H9 (cell line): ENCODE measurements around the gene JMJD8. TPM values are rescaled to one million over a fixed set of nuclear protein-coding genes. Genes with fewer than 3 reads are reported as not detected.
A peak's percentile ranks its signal among the peaks of the same experiment; 100 is the strongest.

Experiments
- DNase-seq: peaks from one replicate; pipeline ENCODE4 v3.0.0-alpha.2; 2017
- H2AFZ ChIP-seq: one replicate; pipeline ENCODE4 v1.6.1; 2013; ENCODE audit warnings: mild to moderate bottlenecking, low read length, control low read depth, moderate library complexity
- H2AK5ac ChIP-seq: 2 replicates; pipeline ENCODE4 v1.6.1; 2013; ENCODE audit warnings: low read length, control low read depth, mixed read lengths; ENCODE audit not compliant: insufficient read length
- H2BK120ac ChIP-seq: one replicate; pipeline ENCODE4 v1.6.1; 2013; ENCODE audit warnings: low read depth, mild to moderate bottlenecking, low read length, control low read depth, inconsistent platforms; ENCODE audit not compliant: poor library complexity, severe bottlenecking
- H2BK12ac ChIP-seq: 2 replicates; pipeline ENCODE4 v1.6.1; 2013; ENCODE audit warnings: low read length, control low read depth, mixed read lengths, low read depth; ENCODE audit not compliant: insufficient read length
- H2BK15ac ChIP-seq: 2 replicates; pipeline ENCODE4 v1.6.1; 2013; ENCODE audit warnings: low read depth, low read length, control low read depth
- H2BK20ac ChIP-seq: one replicate; pipeline ENCODE4 v1.6.1; 2013; ENCODE audit warnings: low read depth, mild to moderate bottlenecking, low read length, control low read depth, inconsistent platforms; ENCODE audit not compliant: poor library complexity, severe bottlenecking
- H2BK5ac ChIP-seq: 2 replicates; pipeline ENCODE4 v1.6.1; 2013; ENCODE audit warnings: low read length, control low read depth, mixed read lengths; ENCODE audit not compliant: insufficient read length
- H3K14ac ChIP-seq: 2 replicates; pipeline ENCODE4 v1.6.1; 2013; ENCODE audit warnings: low read length, control low read depth; ENCODE audit not compliant: insufficient read depth
- H3K18ac ChIP-seq: 2 replicates; pipeline ENCODE4 v1.6.1; 2013; ENCODE audit warnings: low read depth, mild to moderate bottlenecking, mixed read lengths, low read length, control low read depth; ENCODE audit not compliant: insufficient read length
- H3K23ac ChIP-seq: 2 replicates; pipeline ENCODE4 v1.6.1; 2013; ENCODE audit warnings: low read length, control low read depth, mixed read lengths, low read depth; ENCODE audit not compliant: insufficient read length
- H3K23me2 ChIP-seq: 2 replicates; pipeline ENCODE4 v1.6.1; 2013; ENCODE audit warnings: low read depth, mild to moderate bottlenecking, mixed read lengths, low read length, control low read depth; ENCODE audit not compliant: insufficient read length, poor library complexity, severe bottlenecking
- H3K27ac ChIP-seq: 2 replicates; pipeline ENCODE4 v1.5.1; 2013; ENCODE audit warnings: low read length, control low read depth, mixed read lengths, low read depth; ENCODE audit not compliant: insufficient read length
- H3K27me3 ChIP-seq: 2 replicates; pipeline ENCODE4 v1.6.1; 2013; ENCODE audit warnings: low read length, control low read depth, inconsistent platforms; ENCODE audit not compliant: insufficient read depth
- H3K4ac ChIP-seq: 2 replicates; pipeline ENCODE4 v1.6.1; 2013; ENCODE audit warnings: low read depth, mild to moderate bottlenecking, control low read depth, inconsistent platforms, low read length, moderate library complexity
- H3K4me1 ChIP-seq: 2 replicates; pipeline ENCODE4 v1.6.1; 2013; ENCODE audit warnings: low read length, control low read depth, inconsistent platforms; ENCODE audit not compliant: insufficient read depth
- H3K4me2 ChIP-seq: 2 replicates; pipeline ENCODE4 v1.6.1; 2013; ENCODE audit warnings: low read length, control low read depth, mixed read lengths; ENCODE audit not compliant: insufficient read length, insufficient read depth
- H3K56ac ChIP-seq: 2 replicates; pipeline ENCODE4 v1.6.1; 2013; ENCODE audit warnings: low read depth, mild to moderate bottlenecking, mixed read lengths, low read length, control low read depth; ENCODE audit not compliant: insufficient read length
- H3K79me1 ChIP-seq: 2 replicates; pipeline ENCODE4 v1.6.1; 2013; ENCODE audit warnings: low read depth, mild to moderate bottlenecking, moderate library complexity, low read length, control low read depth, inconsistent platforms; ENCODE audit not compliant: insufficient read depth, poor library complexity, severe bottlenecking
- H3K79me2 ChIP-seq: 2 replicates; pipeline ENCODE4 v1.6.1; 2013; ENCODE audit warnings: low read length, control low read depth, inconsistent platforms; ENCODE audit not compliant: insufficient read depth
- H3K9ac ChIP-seq: 2 replicates; pipeline ENCODE4 v1.6.1; 2013; ENCODE audit warnings: low read length, control low read depth, mixed read lengths; ENCODE audit not compliant: insufficient read length; ENCODE audit errors: extremely low read depth
- H3K9me3 ChIP-seq: one replicate; pipeline ENCODE4 v1.6.1; 2013; ENCODE audit warnings: low read depth, low read length, inconsistent platforms; ENCODE audit not compliant: control insufficient read depth
- H3T11ph ChIP-seq: one replicate; pipeline ENCODE4 v1.6.1; 2013; ENCODE audit warnings: mild to moderate bottlenecking, low read length, control low read depth, inconsistent platforms
- H4K20me1 ChIP-seq: one replicate; pipeline ENCODE4 v1.6.1; 2013; ENCODE audit not compliant: control insufficient read depth, insufficient read length, insufficient read depth
- H4K5ac ChIP-seq: 2 replicates; pipeline ENCODE4 v1.6.1; 2013; ENCODE audit warnings: low read depth, mild to moderate bottlenecking, mixed read lengths, low read length, control low read depth; ENCODE audit not compliant: insufficient read length
- H4K8ac ChIP-seq: replicated peaks from 2 replicates; pipeline ENCODE4 v1.6.1; 2013; ENCODE audit warnings: low read length, control low read depth, mixed read lengths, low read depth; ENCODE audit not compliant: insufficient read length
- H4K91ac ChIP-seq: 2 replicates; pipeline ENCODE4 v1.6.1; 2013; ENCODE audit warnings: low read depth, mild to moderate bottlenecking, moderate library complexity, mixed read lengths, low read length, control low read depth; ENCODE audit not compliant: insufficient read length
- H3K27ac Mint-ChIP-seq, 3 experiments: 2 replicates in 2 of 3; 3 replicates in 1 of 3; pipeline ENCODE4 v1.8.0; 2020 to 2021; ENCODE audit warnings: mixed read lengths in 3 of 3, mild to moderate bottlenecking in 1 of 3, moderate library complexity in 1 of 3
- H3K27me3 Mint-ChIP-seq: 2 replicates; pipeline ENCODE4 v1.8.0; 2021; ENCODE audit warnings: low read depth, mild to moderate bottlenecking, moderate library complexity, mixed read lengths
- H3K36me3 Mint-ChIP-seq, 3 experiments: 2 replicates in 2 of 3; 3 replicates in 1 of 3; pipeline ENCODE4 v1.8.0; 2020 to 2021; ENCODE audit warnings: low read depth in 3 of 3, mixed read lengths in 3 of 3; ENCODE audit not compliant: insufficient read depth in 1 of 3
- H3K4me1 Mint-ChIP-seq, 2 experiments: 2 replicates each; pipeline ENCODE4 v1.8.0; 2020; ENCODE audit warnings: mixed read lengths in 2 of 2
- H3K4me3 Mint-ChIP-seq, 2 experiments: 2 replicates in 1 of 2; 3 replicates in 1 of 2; pipeline ENCODE4 v1.8.0; 2020 to 2021; ENCODE audit warnings: mild to moderate bottlenecking in 2 of 2, mixed read lengths in 2 of 2, moderate library complexity in 1 of 2
- H3K9me3 Mint-ChIP-seq, 2 experiments: 2 replicates in 1 of 2; 3 replicates in 1 of 2; pipeline ENCODE4 v1.8.0; 2020; ENCODE audit warnings: mild to moderate bottlenecking in 2 of 2, mixed read lengths in 2 of 2, moderate library complexity in 1 of 2
- CTCF ChIP-seq: fragments of 200-600 bp; sonication (generic); conservative IDR thresholded peaks from 3 replicates; pipeline ENCODE4 v1.8.0; 2021; ENCODE audit warnings: antibody characterized with exemption, mild to moderate bottlenecking
- WGBS: extraction: QIAGEN DNeasy Blood & Tissue Kit; methylation state at CpG from one replicate; pipeline ENCODE4 v1.1.7; 2013; ENCODE audit warnings: missing lambda C conversion rate, low lambda C conversion rate, mixed read lengths; ENCODE audit not compliant: insufficient read length; ENCODE audit errors: extremely low coverage; 5-methylcytosine and 5-hydroxymethylcytosine counted together
- total RNA-seq: library from RNA; stranded (reverse); gene quantifications from 2 replicates; pipeline ENCODE4 v1.2.1, GENCODE V29; 2021

The JMJD8 gene
- total RNA-seq, 1 experiment from 2014 or later = 52.7 TPM

DNA sequence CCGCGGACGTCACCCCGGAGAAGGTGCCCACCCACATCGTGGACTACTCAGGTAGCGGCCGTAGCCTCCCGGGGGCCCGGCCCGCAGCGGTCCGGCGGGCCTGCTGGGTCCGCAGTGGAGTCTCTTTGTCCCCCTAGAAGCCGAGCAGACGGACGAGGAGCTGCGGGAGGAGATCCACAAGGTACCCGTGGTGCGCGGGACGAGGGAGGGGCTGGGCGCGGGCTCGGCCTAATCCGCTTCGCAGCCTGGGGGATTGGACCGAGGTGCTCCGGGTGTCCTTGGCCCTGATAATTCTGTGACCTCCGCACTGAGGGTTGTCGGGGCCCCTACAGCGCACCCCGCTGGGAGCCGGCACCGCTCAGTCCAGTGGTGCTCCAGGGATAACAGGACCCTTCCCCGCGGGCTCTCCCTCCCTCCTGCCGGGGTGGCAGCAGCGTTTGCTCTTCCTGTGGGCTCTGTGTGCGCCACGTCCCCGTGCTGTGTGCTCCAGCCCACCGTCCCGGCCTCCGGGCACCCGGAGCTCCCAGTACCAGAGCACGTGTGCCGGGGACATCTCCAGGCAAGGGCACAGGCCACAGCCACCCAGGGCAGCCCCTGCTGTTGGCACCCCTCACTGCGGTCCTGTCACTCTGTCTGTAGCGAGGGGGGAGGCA lies 15.5 kb downstream of the JMJD8 start:
- Histone ChIP-seq H3K27ac (no peak overlapping the region), H2BK120ac (no peak overlapping the region), H2AK5ac (no peak overlapping the region), H3K4me1 (no peaks in the 10 kb centered on the region), H3K4ac (no peak overlapping the region), H2BK20ac (no peak overlapping the region), H3K56ac (no peak overlapping the region), H3K18ac (no peak overlapping the region), H3K4me2 (peak overlapping the region; percentile 18), H4K91ac (no peak overlapping the region), H3K23ac (no peak overlapping the region), H2AFZ (no peak overlapping the region), H3K79me2 (no peaks in the 10 kb centered on the region; the same call in 1 of the 2 replicates), H3K9ac (peak overlapping the region; percentile 56), H3K9me3 (no peaks in the 10 kb centered on the region), H3K79me1 (no peaks in the 10 kb centered on the region), H4K8ac (no peak overlapping the region), H4K5ac (no peak overlapping the region), H2BK5ac (no peak overlapping the region), H3K27me3 (no peaks in the 10 kb centered on the region), H3K14ac (0 out of 2 replicates have a peak overlapping the region, but pooled peaks have one; percentile 61), H3T11ph (no peak overlapping the region), H4K20me1 (no peaks in the 10 kb centered on the region), H3K23me2 (no peaks in the 10 kb centered on the region), H2BK12ac (no peak overlapping the region), H2BK15ac (no peak overlapping the region)
- Mint-ChIP-seq H3K4me1 (peaks cover 2% of the 10 kb centered on the region in 2 experiments; a peak in 3 of 4 replicates), H3K27ac (no peak overlapping the region), H3K9me3 (no peaks in the 10 kb centered on the region), H3K36me3 (peaks cover 11 to 27% (median 27%) of the 10 kb centered on the region in 3 experiments; a peak in 6 of 7 replicates), H3K4me3 (peak overlapping the region; percentile 77 to 82), H3K27me3 (no peaks in the 10 kb centered on the region)
- TF ChIP-seq CTCF = no peak
- no peak for DNase-seq
- whole genome bisulfite sequencing = no CpG with 5 or more reads among the region's 50 CpGs
